Measurements from ENCODE around the gene OR7C1.
"Not testable (repeated sequence)": the region's sequence is repeated elsewhere in the genome, so short reads cannot be mapped to it uniquely, and the experiment has no call there.

OR7C1 gene

GRCh38 chr19:14783410-14783998, 51.5 kb downstream of the OR7C1 start:
- not testable (repeated sequence) for DNase-seq

- no peak for DNase-seq
These were observed 52.2 kb downstream of the OR7C1 start for GRCh38 chr19:14782626-14783409.

GRCh38 chr19:14781713-14782536, 53.1 kb downstream of the OR7C1 start:
- DNase-seq = not testable (repeated sequence)

GRCh38 chr19:14780622-14781225, 54.3 kb downstream of the OR7C1 start:
- DNase-seq = not testable (repeated sequence)

GRCh38 chr19:14779151-14779550, 55.8 kb downstream of the OR7C1 start:
- no peak for DNase-seq

GRCh38 chr19:14778110-14778845, 56.7 kb downstream of the OR7C1 start, which contains the start of gene ADGRE2:
Gene ADGRE2, minus strand, starts transcription at chr19:14778560. Its CDS starts 1,804 bp downstream, at chr19:14776756.
- DNase-seq = not testable (repeated sequence)

- DNase-seq = not testable (repeated sequence)
These were observed 57.3 kb downstream of the OR7C1 start for GRCh38 chr19:14777645-14778044.

GRCh38 chr19:14775869-14776586, 59.0 kb downstream of the OR7C1 start:
- no peak for DNase-seq

- DNase-seq = not testable (repeated sequence)
These were observed 59.7 kb downstream of the OR7C1 start for GRCh38 chr19:14775326-14775725.

- no peak for DNase-seq
These were observed 60.6 kb downstream of the OR7C1 start for GRCh38 chr19:14774373-14774772.

- DNase-seq = not testable (repeated sequence)
These were observed 61.3 kb downstream of the OR7C1 start for GRCh38 chr19:14773722-14774121.

- no peak for DNase-seq
These were observed 62.0 kb downstream of the OR7C1 start for GRCh38 chr19:14772995-14773394.

GRCh38 chr19:14772467-14772866, 62.5 kb downstream of the OR7C1 start:
- DNase-seq = no peak

GRCh38 chr19:14770944-14771839, 63.8 kb downstream of the OR7C1 start:
- DNase-seq = no peak

- DNase-seq = no peak
These were observed 64.8 kb downstream of the OR7C1 start for GRCh38 chr19:14770136-14770535.

- DNase-seq = no peak
These were observed 65.8 kb downstream of the OR7C1 start for GRCh38 chr19:14769201-14769600.

- DNase-seq = no peak
These were observed 67.0 kb downstream of the OR7C1 start for GRCh38 chr19:14768001-14768400.

GRCh38 chr19:14767466-14767971, 67.5 kb downstream of the OR7C1 start:
- DNase-seq = no peak

GRCh38 chr19:14765841-14766240, 69.1 kb downstream of the OR7C1 start:
- not testable (repeated sequence) for DNase-seq

- not testable (repeated sequence) for DNase-seq
These were observed 69.6 kb downstream of the OR7C1 start for GRCh38 chr19:14765403-14765802.
